HG03354 (cell line): Measurements from ENCODE around the gene PRRC2B.
"Not testable (repeated sequence)": the region's sequence is repeated elsewhere in the genome, so short reads cannot be mapped to it uniquely, and the experiment has no call there.

Source experiments
- ATAC-seq: cut with Tn5 transposase; IDR thresholded peaks from one replicate; pipeline ENCODE4 v1.9.1; 2021; ENCODE audit warnings: mild to moderate bottlenecking; ENCODE audit not compliant: unreplicated experiment, poor library complexity, severe bottlenecking

PRRC2B gene

GRCh38 chr9:131393622-131394463 is at the start of gene PRRC2B:
Gene PRRC2B, plus strand, starts transcription at chr9:131394086. Its CDS starts 36,059 bp downstream, at chr9:131430145.
- ATAC-seq: peak; percentile 58

GRCh38 chr9:131344931-131345535 is 48.9 kb upstream of the PRRC2B start:
- not testable (repeated sequence) for ATAC-seq

- ATAC-seq: no peak
These were observed 47.3 kb upstream of the PRRC2B start for GRCh38 chr9:131346559-131346958.

GRCh38 chr9:131347376-131348020 is 46.4 kb upstream of the PRRC2B start:
- no peak for ATAC-seq

- ATAC-seq: no peak
These were observed 45.0 kb upstream of the PRRC2B start for GRCh38 chr9:131348631-131349521.

GRCh38 chr9:131349522-131349880 is 44.4 kb upstream of the PRRC2B start:
- ATAC-seq: no peak

GRCh38 chr9:131349881-131350563 is 43.9 kb upstream of the PRRC2B start:
- ATAC-seq: no peak

GRCh38 chr9:131356479-131356878 is 37.4 kb upstream of the PRRC2B start:
- ATAC-seq: not testable (repeated sequence)

GRCh38 chr9:131358556-131358955 is 35.3 kb upstream of the PRRC2B start:
- no peak for ATAC-seq

- ATAC-seq: no peak
These were observed 32.6 kb upstream of the PRRC2B start for GRCh38 chr9:131361202-131361833.

GRCh38 chr9:131365546-131365945 is 28.3 kb upstream of the PRRC2B start:
- no peak for ATAC-seq

GRCh38 chr9:131366761-131367401 is 27.0 kb upstream of the PRRC2B start:
- no peak for ATAC-seq

- ATAC-seq: no peak
These were observed 26.4 kb upstream of the PRRC2B start for GRCh38 chr9:131367450-131367849.

- no peak for ATAC-seq
These were observed 23.2 kb upstream of the PRRC2B start for GRCh38 chr9:131370638-131371037.

GRCh38 chr9:131372599-131372973 is 21.3 kb upstream of the PRRC2B start:
- not testable (repeated sequence) for ATAC-seq

- not testable (repeated sequence) for ATAC-seq
These were observed 19.2 kb upstream of the PRRC2B start for GRCh38 chr9:131374638-131375037.

- no peak for ATAC-seq
These were observed 14.8 kb upstream of the PRRC2B start for GRCh38 chr9:131379056-131379455.
